ENCODE results near the gene MTMR11. TPM values are rescaled to one million over a fixed set of nuclear protein-coding genes. Genes with fewer than 3 reads are reported as not detected.

MTMR11 gene
- total RNA-seq, 1 experiment from 2014 or later = 7.1 TPM

GRCh38 chr1:149927563-149928400 lies 8.9 kb downstream of the MTMR11 start, which contains the start of gene SF3B4 (continued):
- TF ChIP-seq TCF7 (CRISPR knock-in tag; IDR thresholded peaks at IDR 0.05; ENCODE audit: low read depth) (no peak), HMGXB4 (CRISPR knock-in tag; IDR thresholded peaks at IDR 0.05) (peak; percentile 79; the same call in 1 of the 2 replicates), ZNF232 (CRISPR knock-in tag; IDR thresholded peaks at IDR 0.05) (0 out of 2 replicates have a peak, but pooled peaks have one; percentile 33), CBFB (CRISPR knock-in tag; IDR thresholded peaks at IDR 0.05; ENCODE audit: low read depth) (no peak), GABPB1 (CRISPR knock-in tag; IDR thresholded peaks at IDR 0.05) (peak; percentile 90), CTCF (IDR thresholded peaks at IDR 0.05) (no peak), CDX4 (CRISPR knock-in tag; IDR thresholded peaks at IDR 0.05; ENCODE audit: borderline replicate concordance) (no peak), ERG (CRISPR knock-in tag; IDR thresholded peaks at IDR 0.05) (no peak), TEAD1 (CRISPR knock-in tag; IDR thresholded peaks at IDR 0.05) (peak; percentile 80; the same call in 1 of the 2 replicates), ZNF121 (CRISPR knock-in tag; IDR thresholded peaks at IDR 0.05) (no peak), ZNF532 (CRISPR knock-in tag; IDR thresholded peaks at IDR 0.05; ENCODE audit: borderline replicate concordance) (no peak), NFE2L1 (CRISPR knock-in tag; IDR thresholded peaks at IDR 0.05) (peak; percentile 61; the same call in 1 of the 2 replicates), ZBTB43 (CRISPR knock-in tag; IDR thresholded peaks at IDR 0.05) (no peak; the same call in 1 of the 2 replicates), ZNF416 (CRISPR knock-in tag; IDR thresholded peaks at IDR 0.05) (no peak), JUN (CRISPR knock-in tag; IDR thresholded peaks at IDR 0.05) (no peak), GTF2I (CRISPR knock-in tag; conservative IDR thresholded peaks at IDR 0.05) (no peak), MAX (CRISPR knock-in tag; IDR thresholded peaks at IDR 0.05) (peak; percentile 43; the same call in 1 of the 2 replicates), SMAD3 (CRISPR knock-in tag; IDR thresholded peaks at IDR 0.05; ENCODE audit: borderline replicate concordance) (no peak; the same call in 1 of the 2 replicates), TEAD4 (CRISPR knock-in tag; IDR thresholded peaks at IDR 0.05) (no peak), ATF1 (CRISPR knock-in tag; IDR thresholded peaks at IDR 0.05) (no peak), CREM (CRISPR knock-in tag; IDR thresholded peaks at IDR 0.05) (peak; percentile 75), PREB (CRISPR knock-in tag; IDR thresholded peaks at IDR 0.05; ENCODE audit: borderline replicate concordance) (no peak), IRF2 (CRISPR knock-in tag; IDR thresholded peaks at IDR 0.05; ENCODE audit: borderline replicate concordance, low read depth) (no peak), SMAD4 (CRISPR knock-in tag; IDR thresholded peaks at IDR 0.05) (no peak), ATF3 (CRISPR knock-in tag; conservative IDR thresholded peaks at IDR 0.05) (no peak), ELF4 (CRISPR knock-in tag; IDR thresholded peaks at IDR 0.05; ENCODE audit: low read depth) (no peak)
